NCI-H1105 (cell line): ENCODE data around the gene SORCS2.

Experiments used
- DNase-seq: peaks from one replicate; lab custom pipeline; 2025; lab: John Stamatoyannopoulos, UW

SORCS2 gene

GRCh38 chr4:7510538-7510937 lies 318.2 kb downstream of the SORCS2 start:
- no peak for DNase-seq

GRCh38 chr4:7511525-7511924 lies 319.2 kb downstream of the SORCS2 start:
- no peak for DNase-seq

GRCh38 chr4:7512428-7512827 lies 320.1 kb downstream of the SORCS2 start:
- no peak for DNase-seq

GRCh38 chr4:7512946-7513345 lies 320.6 kb downstream of the SORCS2 start:
- DNase-seq, result no peak

GRCh38 chr4:7513671-7514070 lies 321.3 kb downstream of the SORCS2 start:
- no peak for DNase-seq

GRCh38 chr4:7514281-7514680 lies 321.9 kb downstream of the SORCS2 start:
- no peak for DNase-seq

- DNase-seq, result no peak
Measured at GRCh38 chr4:7514789-7515188, 322.5 kb downstream of the SORCS2 start.

- DNase-seq, result no peak
Measured at GRCh38 chr4:7515390-7515902, 323.1 kb downstream of the SORCS2 start.

- DNase-seq, result no peak
Measured at GRCh38 chr4:7516096-7516772, 323.9 kb downstream of the SORCS2 start.

- DNase-seq, result no peak
Measured at GRCh38 chr4:7516773-7517144, 324.4 kb downstream of the SORCS2 start.

GRCh38 chr4:7518871-7519637 lies 326.7 kb downstream of the SORCS2 start:
- DNase-seq, result peak; percentile 91

- DNase-seq, result no peak
Measured at GRCh38 chr4:7519638-7520376, 327.5 kb downstream of the SORCS2 start.

- DNase-seq, result no peak
Measured at GRCh38 chr4:7521666-7522065, 329.3 kb downstream of the SORCS2 start.

- DNase-seq, result no peak
Measured at GRCh38 chr4:7522452-7523220, 330.3 kb downstream of the SORCS2 start.

GRCh38 chr4:7523526-7523925 lies 331.2 kb downstream of the SORCS2 start:
- DNase-seq, result no peak

- DNase-seq, result no peak
Measured at GRCh38 chr4:7524064-7524682, 331.8 kb downstream of the SORCS2 start.

GRCh38 chr4:7524843-7525242 lies 332.5 kb downstream of the SORCS2 start:
- DNase-seq, result no peak

GRCh38 chr4:7526491-7526890 lies 334.2 kb downstream of the SORCS2 start:
- no peak for DNase-seq

- DNase-seq, result no peak
Measured at GRCh38 chr4:7526929-7527535, 334.7 kb downstream of the SORCS2 start.

- DNase-seq, result no peak
Measured at GRCh38 chr4:7529368-7530080, 337.2 kb downstream of the SORCS2 start.
